ENCODE data around the gene MATN4. TPM values are rescaled to one million over a fixed set of nuclear protein-coding genes. Genes with fewer than 3 reads are reported as not detected.
A peak's percentile ranks its signal among the peaks of the same experiment; 100 is the strongest.

Gene MATN4
- total and polyA plus RNA-seq, 2 donors (not counting 1 experiment from before 2014, with no cell fraction given): not detected

- Histone ChIP-seq H3K4me3 (ENCODE audit: control extremely low read depth in 1 of 5, extremely low read depth in 1 of 5, insufficient read depth in 1 of 5, low read depth in 2 of 5, low read length in 4 of 5) (no peak overlapping the region), H3K9ac (ENCODE audit: low read length) (no peak overlapping the region), H3K4me1 (ENCODE audit: control insufficient read depth in 2 of 2, insufficient read depth in 2 of 2, low read length in 2 of 2) (peaks cover 21 to 23% of the 10 kb centered on the region in 2 donors), H2AFZ (ENCODE audit: insufficient read depth, low read depth, low read length, poor library complexity, severe bottlenecking) (no peak overlapping the region), H3K4me2 (replicated peaks; ENCODE audit: low read depth, low read length, poor library complexity, severe bottlenecking) (no peak overlapping the region), H3K36me3 (replicated peaks in 1 of 2; ENCODE audit: control extremely low read depth in 1 of 2, control insufficient read depth in 1 of 2, extremely low read depth in 1 of 2, insufficient read depth in 2 of 2, low read length in 1 of 2) (no peaks in the 10 kb centered on the region), H3K79me2 (ENCODE audit: control insufficient read depth, insufficient read depth, low read length) (no peaks in the 10 kb centered on the region), H3K27me3 (replicated peaks in 1 of 4; ENCODE audit: control extremely low read depth in 1 of 4, control insufficient read depth in 3 of 4, insufficient read depth in 4 of 4, low read length in 3 of 4) (peaks cover 0 to 30% (median 6%) of the 10 kb centered on the region in 4 experiments), H3K27ac (ENCODE audit: low read length in 2 of 2) (no peak overlapping the region), H4K20me1 (ENCODE audit: control insufficient read depth, insufficient read depth, low read length, poor library complexity, severe bottlenecking) (no peaks in the 10 kb centered on the region), H3K9me3 (ENCODE audit: control extremely low read depth in 1 of 3, control insufficient read depth in 2 of 3, insufficient read depth in 1 of 3, low read length in 2 of 3) (peaks cover 0 to 3% (median 0%) of the 10 kb centered on the region in 3 donors)
- CTCF ChIA-PET: interaction anchor here (3.7 kb wide), 1 partner anchor 87 kb away, joined by 13 read pairs; no protein-coding TSS in a partner anchor
- 38% methylated on average over 1 of the region's 1 CpG for WGBS (ENCODE audit: insufficient coverage)
- peaks cover 10% of the 10 kb centered on the region for H3K4me1 Mint-ChIP-seq
- peaks cover 16% of the 10 kb centered on the region for H3K27me3 Mint-ChIP-seq
- ATAC-seq (ENCODE audit: low read depth) (no peak), DNase-seq (no peak)
- H3K27ac Mint-ChIP-seq: no peak overlapping the region
- H3K4me3 Mint-ChIP-seq: no peak overlapping the region
- POLR2A ChIA-PET: no interaction called here
- TF ChIP-seq EZH2 (IDR thresholded peaks at IDR 0.05; ENCODE audit: borderline replicate concordance, insufficient read depth, low read depth, low read length, poor library complexity, severe bottlenecking) (no peak), CTCF (IDR thresholded peaks at IDR 0.05) (no peak)
- no peaks in the 10 kb centered on the region for H3K9me3 Mint-ChIP-seq (ENCODE audit: insufficient read depth)
- intact Hi-C loops (cut with micrococcal nuclease): no loop called here
Observed at GRCh38 chr20:45350217-45350616, 42.1 kb upstream of the MATN4 start.

- H3K4me1 Mint-ChIP-seq: peaks cover 10% of the 10 kb centered on the region
- ATAC-seq (ENCODE audit: low read depth): peak; percentile 66
- Histone ChIP-seq H3K79me2 (ENCODE audit: control insufficient read depth, insufficient read depth, low read length) (no peaks in the 10 kb centered on the region), H3K4me1 (ENCODE audit: control insufficient read depth in 2 of 2, insufficient read depth in 2 of 2, low read length in 2 of 2) (peaks cover 21 to 23% of the 10 kb centered on the region in 2 donors), H2AFZ (ENCODE audit: insufficient read depth, low read depth, low read length, poor library complexity, severe bottlenecking) (peak within 1 kb of the TSS; percentile 66), H3K4me2 (replicated peaks; ENCODE audit: low read depth, low read length, poor library complexity, severe bottlenecking) (peak within 1 kb of the TSS; percentile 92), H3K27ac (ENCODE audit: low read length in 2 of 2) (no peak within 1 kb of the TSS), H3K9me3 (ENCODE audit: control extremely low read depth in 1 of 3, control insufficient read depth in 2 of 3, insufficient read depth in 1 of 3, low read length in 2 of 3) (peaks cover 0 to 3% (median 0%) of the 10 kb centered on the region in 3 donors), H3K4me3 (ENCODE audit: control extremely low read depth in 1 of 5, extremely low read depth in 1 of 5, insufficient read depth in 1 of 5, low read depth in 2 of 5, low read length in 4 of 5) (peak within 1 kb of the TSS in 4 of 5 experiments; percentile 36 to 60 (median 46)), H3K36me3 (replicated peaks in 1 of 2; ENCODE audit: control extremely low read depth in 1 of 2, control insufficient read depth in 1 of 2, extremely low read depth in 1 of 2, insufficient read depth in 2 of 2, low read length in 1 of 2) (no peaks in the 10 kb centered on the region), H4K20me1 (ENCODE audit: control insufficient read depth, insufficient read depth, low read length, poor library complexity, severe bottlenecking) (no peaks in the 10 kb centered on the region), H3K9ac (ENCODE audit: low read length) (peak within 1 kb of the TSS; percentile 60), H3K27me3 (replicated peaks in 1 of 4; ENCODE audit: control extremely low read depth in 1 of 4, control insufficient read depth in 3 of 4, insufficient read depth in 4 of 4, low read length in 3 of 4) (peaks cover 0 to 37% (median 6%) of the 10 kb centered on the region in 4 experiments)
- H3K9me3 Mint-ChIP-seq (ENCODE audit: insufficient read depth): no peaks in the 10 kb centered on the region
- DNase-seq: peak; percentile 52
- POLR2A ChIA-PET: no interaction called here
- intact Hi-C loops (cut with micrococcal nuclease): no loop called here
- TF ChIP-seq EZH2 (IDR thresholded peaks at IDR 0.05; ENCODE audit: borderline replicate concordance, insufficient read depth, low read depth, low read length, poor library complexity, severe bottlenecking) (no peak), CTCF (IDR thresholded peaks at IDR 0.05) (no peak)
- WGBS (ENCODE audit: insufficient coverage): 2% methylated on average over 44 of the region's 77 CpGs
- no peak within 1 kb of the TSS for H3K27ac Mint-ChIP-seq
- CTCF ChIA-PET: interaction anchor here (0.5 to 1.6 kb wide), 4 partner anchors 30 to 89 kb away, joined by 3 to 6 read pairs (median 3); no protein-coding TSS in a partner anchor
- H3K27me3 Mint-ChIP-seq: peaks cover 20% of the 10 kb centered on the region
- H3K4me3 Mint-ChIP-seq: peak within 1 kb of the TSS; percentile 78
Observed at GRCh38 chr20:45347936-45348778, 40.1 kb upstream of the MATN4 start, which contains the start of gene SDC4. SDC4 (minus strand) TSS chr20:45348424; CDS start chr20:45348384, 40 bp downstream.
